Frontal cortex (tissue), 4 donors: ENCODE results near the gene MALSU1. TPM values are rescaled to one million over a fixed set of nuclear protein-coding genes. Genes with fewer than 3 reads are reported as not detected.

Source experiments
- DNase-seq, 2 donors: peaks; one replicate each; pipeline ENCODE4 v3.0.0; 2012; ENCODE audit warnings: low spot score in 2 of 2
- FAIRE-seq: peaks from 2 replicates; lab custom pipeline; 2012; peaks lifted over from hg19 to GRCh38; lab: Jason Lieb, UNC
- total RNA-seq: library from RNA; depleted of rRNA; stranded (reverse); fragments of >200 nt; gene quantifications from one replicate; pipeline ENCODE4 v1.2.3, GENCODE V29; 2014
- donor health status: control.
- donor health status: control.
- donor health status: control.

MALSU1 gene
- total RNA-seq, 1 donor from 2014 or later, result 37.9 TPM

GRCh38 chr7:23356726-23357125, 57.6 kb downstream of the MALSU1 start:
- DNase-seq (no peak), FAIRE-seq (no peak)

- no peak for FAIRE-seq
Observed at GRCh38 chr7:23357190-23358093, 58.3 kb downstream of the MALSU1 start.

GRCh38 chr7:23358152-23358674, 59.1 kb downstream of the MALSU1 start:
- no peak for DNase-seq
- FAIRE-seq, result no peak

More at GRCh38 chr7:23357190-23358093, 58.3 kb downstream of the MALSU1 start:
- no peak for DNase-seq

Other genes starting within 250 kb of the MALSU1 start
- gene KLHL7, start 193.6 kb upstream of the MALSU1 start, total RNA-seq, result 110 TPM
- 60.7 TPM for gene NUP42, start 117.3 kb upstream of the MALSU1 start, total RNA-seq
- gene GPNMB, start 52.6 kb upstream of the MALSU1 start, total RNA-seq, result 3.7 TPM
- gene IGF2BP3, start 171.2 kb downstream of the MALSU1 start, total RNA-seq, result 81.5 TPM
- 51.4 TPM for gene TRA2A, start 232.6 kb downstream of the MALSU1 start, total RNA-seq